NB4 (cell line): Measurements from ENCODE around the gene LENG8.

Experiments
- MYC ChIP-seq: IDR thresholded peaks from 2 replicates; pipeline ENCODE4 v1.6.1; 2011; ENCODE audit warnings: low read depth, low read length
- POLR2A ChIP-seq: IDR thresholded peaks from 2 replicates; pipeline ENCODE4 v1.6.1; 2011; ENCODE audit warnings: mild to moderate bottlenecking; ENCODE audit not compliant: insufficient read length; ENCODE audit errors: extremely low read depth
- TF ChIP-seq, protein P1 (sequence below): IDR thresholded peaks from one replicate; pipeline ENCODE4 v1.5.1; 2012; ENCODE audit warnings: low read depth, low read length
- TF ChIP-seq, protein P2 (sequence below): IDR thresholded peaks from 2 replicates; pipeline ENCODE4 v1.6.1; 2011; ENCODE audit warnings: low read depth, low read length

DNA sequence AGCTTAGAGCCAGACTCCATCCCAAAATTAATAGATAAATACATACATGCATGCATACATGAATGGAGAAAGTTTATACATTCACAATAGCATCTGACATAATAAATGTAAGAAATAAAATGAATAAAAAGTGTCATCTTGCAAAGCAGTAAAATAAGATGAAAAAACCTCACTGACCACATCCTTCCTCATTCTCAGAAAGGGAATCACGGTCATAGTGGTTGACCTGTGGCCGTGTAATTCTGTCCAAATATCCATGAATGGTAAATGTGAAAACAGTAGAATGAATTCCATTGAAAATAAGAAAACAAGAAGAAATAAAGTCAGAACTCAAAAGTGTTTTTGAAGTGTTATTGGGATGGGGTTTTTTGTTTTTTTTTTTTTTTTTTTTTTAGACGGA, 33.9 kb downstream of the LENG8 start:
- TF ChIP-seq, protein P1, sequence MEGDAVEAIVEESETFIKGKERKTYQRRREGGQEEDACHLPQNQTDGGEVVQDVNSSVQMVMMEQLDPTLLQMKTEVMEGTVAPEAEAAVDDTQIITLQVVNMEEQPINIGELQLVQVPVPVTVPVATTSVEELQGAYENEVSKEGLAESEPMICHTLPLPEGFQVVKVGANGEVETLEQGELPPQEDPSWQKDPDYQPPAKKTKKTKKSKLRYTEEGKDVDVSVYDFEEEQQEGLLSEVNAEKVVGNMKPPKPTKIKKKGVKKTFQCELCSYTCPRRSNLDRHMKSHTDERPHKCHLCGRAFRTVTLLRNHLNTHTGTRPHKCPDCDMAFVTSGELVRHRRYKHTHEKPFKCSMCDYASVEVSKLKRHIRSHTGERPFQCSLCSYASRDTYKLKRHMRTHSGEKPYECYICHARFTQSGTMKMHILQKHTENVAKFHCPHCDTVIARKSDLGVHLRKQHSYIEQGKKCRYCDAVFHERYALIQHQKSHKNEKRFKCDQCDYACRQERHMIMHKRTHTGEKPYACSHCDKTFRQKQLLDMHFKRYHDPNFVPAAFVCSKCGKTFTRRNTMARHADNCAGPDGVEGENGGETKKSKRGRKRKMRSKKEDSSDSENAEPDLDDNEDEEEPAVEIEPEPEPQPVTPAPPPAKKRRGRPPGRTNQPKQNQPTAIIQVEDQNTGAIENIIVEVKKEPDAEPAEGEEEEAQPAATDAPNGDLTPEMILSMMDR, result no peak
- TF ChIP-seq POLR2A, result no peak
- TF ChIP-seq MYC, result no peak
- TF ChIP-seq, protein P2, sequence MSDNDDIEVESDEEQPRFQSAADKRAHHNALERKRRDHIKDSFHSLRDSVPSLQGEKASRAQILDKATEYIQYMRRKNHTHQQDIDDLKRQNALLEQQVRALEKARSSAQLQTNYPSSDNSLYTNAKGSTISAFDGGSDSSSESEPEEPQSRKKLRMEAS, result no peak
